Measurements from ENCODE around the gene CDCA4.

DNA sequence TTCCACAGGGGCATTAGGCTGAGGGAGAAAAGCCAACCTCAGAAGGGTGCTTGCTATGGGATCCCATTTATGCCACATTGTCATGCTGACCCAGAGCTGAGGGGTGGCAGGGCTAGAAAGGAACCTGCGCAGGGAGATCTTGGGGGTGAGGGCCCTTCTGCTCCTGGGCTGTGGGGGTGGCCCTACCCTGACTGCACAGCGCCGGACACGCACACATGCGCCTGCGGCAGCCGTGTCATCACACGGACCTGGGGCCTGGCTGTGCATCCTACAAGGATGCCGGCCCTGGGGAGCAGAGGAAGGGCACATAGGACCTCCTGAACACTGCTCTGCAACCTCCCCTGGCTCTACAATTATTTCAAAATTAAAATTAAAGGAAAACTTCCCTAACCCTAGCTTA is 6.9 kb downstream of the CDCA4 start:
- TF ChIP-seq POLR2AphosphoS5 (IDR thresholded peaks at IDR 0.05), result no peak
- no peak for TF ChIP-seq POLR2A (IDR thresholded peaks at IDR 0.05; ENCODE audit: low read depth)
- no peak for TF ChIP-seq EP300 (IDR thresholded peaks at IDR 0.05)
- TF ChIP-seq, protein P1, sequence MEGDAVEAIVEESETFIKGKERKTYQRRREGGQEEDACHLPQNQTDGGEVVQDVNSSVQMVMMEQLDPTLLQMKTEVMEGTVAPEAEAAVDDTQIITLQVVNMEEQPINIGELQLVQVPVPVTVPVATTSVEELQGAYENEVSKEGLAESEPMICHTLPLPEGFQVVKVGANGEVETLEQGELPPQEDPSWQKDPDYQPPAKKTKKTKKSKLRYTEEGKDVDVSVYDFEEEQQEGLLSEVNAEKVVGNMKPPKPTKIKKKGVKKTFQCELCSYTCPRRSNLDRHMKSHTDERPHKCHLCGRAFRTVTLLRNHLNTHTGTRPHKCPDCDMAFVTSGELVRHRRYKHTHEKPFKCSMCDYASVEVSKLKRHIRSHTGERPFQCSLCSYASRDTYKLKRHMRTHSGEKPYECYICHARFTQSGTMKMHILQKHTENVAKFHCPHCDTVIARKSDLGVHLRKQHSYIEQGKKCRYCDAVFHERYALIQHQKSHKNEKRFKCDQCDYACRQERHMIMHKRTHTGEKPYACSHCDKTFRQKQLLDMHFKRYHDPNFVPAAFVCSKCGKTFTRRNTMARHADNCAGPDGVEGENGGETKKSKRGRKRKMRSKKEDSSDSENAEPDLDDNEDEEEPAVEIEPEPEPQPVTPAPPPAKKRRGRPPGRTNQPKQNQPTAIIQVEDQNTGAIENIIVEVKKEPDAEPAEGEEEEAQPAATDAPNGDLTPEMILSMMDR (IDR thresholded peaks at IDR 0.05), result no peak

All from esophagus muscularis mucosa (tissue), 4 donors.